ENCODE results near the gene GTF2F2.

The GTF2F2 gene

DNA sequence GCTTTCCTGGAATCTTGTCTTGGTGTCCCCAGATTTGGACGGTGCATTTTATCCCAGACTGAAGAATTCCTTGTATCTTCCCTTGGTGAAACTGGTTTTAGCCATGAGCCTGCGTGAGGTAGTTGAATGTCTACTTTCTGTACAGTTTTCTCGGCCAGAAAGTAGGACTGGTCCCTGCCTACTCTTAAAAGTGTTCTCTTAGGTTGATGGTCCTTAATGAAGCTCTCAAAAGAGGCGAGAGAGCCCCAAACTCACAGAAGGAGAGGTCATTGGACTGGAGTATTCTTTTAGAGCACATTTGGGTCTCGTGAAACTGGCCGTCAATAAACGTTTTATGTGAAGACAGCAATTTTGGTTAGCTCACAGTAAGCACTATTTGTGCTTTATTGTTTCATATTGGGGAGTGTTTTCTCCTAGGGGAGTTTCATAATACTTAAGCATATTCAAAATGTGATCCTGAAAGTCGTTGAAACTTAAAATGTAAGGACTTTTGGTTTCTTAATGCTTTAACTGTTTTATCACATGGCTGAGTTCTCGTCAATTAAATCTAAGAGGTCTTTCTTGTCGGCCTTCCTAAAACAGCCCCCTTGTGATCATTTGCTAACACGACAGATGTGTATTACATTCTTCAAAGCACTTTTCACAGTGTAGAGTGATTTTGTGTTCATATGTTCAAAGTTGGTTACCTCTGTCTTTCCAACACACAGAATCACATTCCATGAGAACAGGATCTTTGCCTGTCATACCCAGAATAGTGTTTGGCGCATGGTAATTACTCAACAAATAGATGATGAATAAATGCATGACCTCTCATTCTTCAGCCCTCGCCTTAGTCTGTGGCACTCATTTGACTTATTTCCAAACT lies 889 bp downstream of the GTF2F2 start:
- DNase-seq (ENCODE audit: low read depth), result no peak

DNA sequence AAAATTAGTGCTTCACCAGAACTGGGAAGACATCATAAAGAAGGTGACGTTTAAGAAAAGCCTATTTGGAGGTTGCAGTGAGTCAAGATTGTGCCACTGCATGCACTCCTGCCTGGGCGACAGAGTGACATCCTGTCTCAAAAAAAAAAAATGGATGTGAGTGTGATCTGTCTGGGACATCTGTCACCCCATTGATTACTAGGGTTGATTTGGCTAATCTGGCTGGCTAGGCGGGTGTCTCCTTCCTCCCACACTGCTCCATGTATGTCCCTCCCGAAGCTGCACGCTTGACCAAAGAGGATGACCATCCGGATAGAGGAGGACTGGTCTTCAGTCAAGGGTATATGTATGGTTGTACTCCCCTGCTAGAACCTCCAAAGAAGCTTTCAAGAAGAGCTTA lies 2.6 kb downstream of the GTF2F2 start:
- no peak for DNase-seq (ENCODE audit: low read depth)

DNA sequence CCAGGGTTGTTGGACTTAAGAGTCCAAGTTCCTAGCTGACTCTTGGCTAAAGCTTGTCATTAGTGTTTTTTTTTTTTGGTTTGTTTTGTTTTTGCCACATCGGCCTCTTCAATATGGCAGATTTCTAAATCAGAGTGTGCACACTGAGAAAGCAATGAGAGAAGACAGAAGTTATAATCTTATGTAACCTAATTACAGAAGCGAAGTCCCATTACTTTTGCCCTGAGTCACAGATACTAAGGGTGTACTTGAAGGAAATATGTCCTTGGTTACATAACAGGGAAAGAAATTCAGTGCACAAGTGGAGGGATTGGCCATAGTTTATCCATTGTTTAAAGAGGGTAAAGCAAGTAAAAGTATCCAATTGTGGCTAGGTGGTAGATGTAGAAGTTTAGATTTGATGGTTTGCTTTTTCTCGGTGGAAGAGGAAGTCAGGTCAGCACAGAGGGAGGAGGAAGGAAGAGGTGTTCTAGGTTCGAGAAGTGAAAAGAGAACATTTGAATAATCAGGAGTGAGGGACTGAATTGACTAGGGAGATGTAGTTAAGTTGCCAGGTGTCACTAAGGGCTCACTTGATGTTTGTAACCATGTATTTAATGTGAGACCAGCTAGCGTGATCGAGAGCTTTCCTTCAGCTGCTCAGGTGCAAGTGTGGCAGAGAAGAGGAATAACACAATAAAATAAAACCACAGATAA lies 12.2 kb downstream of the GTF2F2 start:
- no peak for DNase-seq (ENCODE audit: low read depth)

DNA sequence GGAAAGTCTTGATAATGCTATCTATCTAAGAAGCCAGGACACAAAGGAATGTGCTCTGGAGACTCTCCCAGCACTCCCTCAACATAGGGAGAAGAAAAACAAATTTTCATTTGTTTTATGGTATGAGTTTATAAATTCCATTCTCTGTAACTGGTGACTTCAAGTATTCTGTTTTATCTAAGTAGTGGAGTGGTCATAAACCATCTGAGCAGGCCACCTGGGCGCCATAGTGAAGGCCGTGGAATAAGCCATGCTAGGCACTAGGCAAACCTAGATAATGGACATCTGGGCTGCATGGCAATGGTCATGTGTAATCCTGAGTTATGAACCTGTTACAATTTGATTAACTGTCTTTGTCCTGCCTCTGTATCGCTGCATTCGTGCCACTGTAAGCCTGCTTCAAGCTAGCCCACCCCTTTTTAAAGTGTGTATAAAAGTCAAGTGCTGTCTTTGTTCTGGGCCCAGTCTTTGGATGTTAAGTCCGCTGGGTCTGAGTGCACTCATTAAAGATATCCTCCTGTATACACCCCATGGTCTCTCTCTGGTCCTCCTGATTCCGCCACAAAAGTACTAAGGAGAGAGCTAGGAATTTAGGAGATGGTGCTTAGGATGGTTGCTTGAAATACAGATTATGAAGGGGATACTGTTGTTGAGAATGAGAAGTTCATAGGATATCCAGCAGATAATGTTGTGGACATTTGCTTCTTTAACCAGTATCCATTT lies 13.2 kb downstream of the GTF2F2 start:
- DNase-seq (ENCODE audit: low read depth), result no peak

DNA sequence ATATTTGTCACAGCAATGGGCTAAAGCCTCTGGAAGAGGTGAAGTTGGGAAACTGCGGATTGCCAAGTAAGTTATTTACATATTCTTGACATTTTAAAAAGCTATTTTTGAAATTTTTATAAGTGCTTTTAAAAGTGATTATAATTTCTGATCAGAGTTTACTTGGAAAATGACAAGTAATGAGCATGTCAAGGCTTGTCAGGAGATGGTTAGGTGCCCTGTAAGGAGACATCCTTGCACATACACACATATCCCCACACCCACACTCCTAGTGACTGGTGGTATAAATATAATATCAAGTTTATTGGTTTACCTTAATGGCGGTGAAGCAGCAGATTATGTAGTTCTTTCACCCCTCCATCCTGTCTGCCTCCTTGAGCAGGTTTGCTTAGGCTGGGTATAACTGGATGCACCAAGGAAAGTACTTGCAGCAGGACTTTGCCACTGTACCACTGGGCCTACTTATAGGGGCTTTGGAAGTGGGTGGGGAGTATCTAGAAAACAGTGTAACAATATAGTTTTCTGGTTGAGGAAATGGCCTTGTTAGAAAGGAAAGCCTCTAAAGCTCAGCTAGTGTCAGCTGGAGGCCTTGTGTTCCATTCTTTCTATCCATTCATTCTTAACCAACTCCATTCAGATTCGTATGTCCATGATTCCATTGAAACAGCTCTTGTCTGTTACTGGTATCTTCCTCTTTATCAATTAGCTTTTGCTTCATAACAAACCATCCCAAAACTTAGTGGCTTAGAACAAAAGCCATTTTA lies 16.6 kb downstream of the GTF2F2 start:
- no peak for DNase-seq (ENCODE audit: low read depth)

DNA sequence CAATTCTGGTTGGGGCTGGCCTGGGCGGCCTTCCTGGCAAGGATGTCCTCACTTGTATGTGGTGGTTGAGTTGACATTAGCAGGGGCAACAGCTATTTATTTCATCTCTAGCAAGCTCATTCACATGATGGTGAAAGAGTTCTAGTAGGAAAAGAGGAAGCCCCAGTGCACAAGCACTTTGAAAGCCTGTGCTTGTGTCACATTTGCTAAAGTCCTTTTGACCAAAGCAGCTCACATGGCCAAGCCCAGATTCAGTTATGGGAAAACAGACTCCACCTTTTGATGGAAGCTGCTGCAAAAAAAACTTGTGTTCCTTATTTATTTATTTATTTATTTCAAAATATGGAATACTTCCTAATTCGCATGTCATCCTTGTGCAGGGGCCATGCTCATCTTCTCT lies 17.2 kb downstream of the GTF2F2 start:
- no peak for DNase-seq (ENCODE audit: low read depth)

DNA sequence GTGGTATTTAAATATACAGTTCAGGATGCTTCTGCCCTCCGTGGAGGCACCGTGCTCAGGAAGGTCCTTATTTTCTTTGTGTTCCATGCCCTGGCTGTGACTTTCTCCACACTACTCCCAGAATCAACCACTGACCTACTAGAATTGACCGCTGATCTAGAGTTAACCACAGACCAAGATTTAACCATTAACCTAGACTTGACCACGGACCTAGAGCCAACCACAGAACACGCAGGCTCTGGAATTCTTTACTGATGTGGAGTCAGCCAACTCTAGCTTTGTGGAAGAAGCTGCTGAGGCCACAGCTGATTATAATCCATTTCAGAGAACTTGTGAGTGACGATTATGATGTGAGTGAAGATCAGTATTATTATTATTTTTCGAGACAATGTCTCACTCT lies 18.0 kb downstream of the GTF2F2 start:
- DNase-seq (ENCODE audit: low read depth), result no peak

DNA sequence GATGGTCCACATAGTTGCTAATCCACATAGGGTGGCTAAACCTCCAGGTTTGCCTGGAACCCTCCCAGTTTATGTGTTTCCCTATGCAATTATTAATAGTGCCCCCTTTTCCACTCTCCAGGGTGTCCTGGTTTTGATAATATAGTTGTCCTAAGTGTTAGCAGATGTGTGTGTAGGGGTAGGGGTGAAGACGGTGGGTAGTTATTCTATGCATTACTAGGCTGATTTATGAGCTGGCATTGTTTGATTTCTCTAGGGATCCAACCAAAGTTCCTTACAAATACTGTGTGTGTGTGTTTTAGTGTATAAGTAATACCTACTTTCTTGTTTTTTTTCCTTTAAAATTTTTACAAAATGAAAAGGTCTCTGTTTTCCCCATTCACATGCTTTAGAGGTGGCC lies 21.1 kb downstream of the GTF2F2 start:
- DNase-seq (ENCODE audit: low read depth), result no peak

DNA sequence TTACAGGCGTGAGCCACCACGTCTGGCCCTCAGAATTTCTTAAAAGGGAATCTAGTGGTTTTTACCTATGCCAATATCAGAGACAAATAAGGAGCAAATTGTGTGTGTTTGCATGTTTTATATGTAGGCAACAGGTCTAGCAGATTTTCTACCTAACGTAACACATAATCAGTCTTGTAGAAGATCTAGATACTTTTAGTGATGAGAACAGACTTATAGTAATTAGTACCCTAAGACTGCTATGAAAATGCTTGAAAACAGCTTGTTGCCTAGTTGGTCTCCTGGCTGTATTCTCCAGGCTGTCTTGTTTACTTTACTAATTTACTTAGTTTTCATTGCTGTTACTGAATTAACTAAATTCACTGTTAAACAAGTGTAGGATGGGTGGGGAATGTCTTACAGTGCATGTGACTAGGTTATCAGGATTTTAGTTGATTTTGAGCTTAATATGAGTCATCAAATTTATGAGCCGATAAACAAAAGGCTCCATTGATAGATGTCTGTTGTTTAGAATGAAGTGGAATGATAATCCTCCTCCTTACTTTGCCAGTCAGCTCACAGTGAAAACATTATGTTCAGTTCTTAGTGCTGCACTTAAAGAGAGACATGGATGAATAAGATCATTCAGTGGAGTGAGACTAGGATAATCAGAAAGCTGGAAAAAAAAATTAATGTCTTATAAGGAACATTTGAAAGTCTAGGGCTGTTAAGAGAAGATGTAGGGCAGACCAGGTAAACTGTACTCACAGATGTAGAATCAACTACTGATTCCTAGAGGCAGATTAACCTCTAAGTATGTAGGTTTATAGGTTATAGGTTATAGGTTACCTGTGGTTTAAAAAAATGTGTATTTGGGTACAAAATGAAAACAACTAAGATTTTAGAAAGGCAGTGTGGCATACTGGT lies 22.4 kb downstream of the GTF2F2 start:
- DNase-seq (ENCODE audit: low read depth), result no peak

DNA sequence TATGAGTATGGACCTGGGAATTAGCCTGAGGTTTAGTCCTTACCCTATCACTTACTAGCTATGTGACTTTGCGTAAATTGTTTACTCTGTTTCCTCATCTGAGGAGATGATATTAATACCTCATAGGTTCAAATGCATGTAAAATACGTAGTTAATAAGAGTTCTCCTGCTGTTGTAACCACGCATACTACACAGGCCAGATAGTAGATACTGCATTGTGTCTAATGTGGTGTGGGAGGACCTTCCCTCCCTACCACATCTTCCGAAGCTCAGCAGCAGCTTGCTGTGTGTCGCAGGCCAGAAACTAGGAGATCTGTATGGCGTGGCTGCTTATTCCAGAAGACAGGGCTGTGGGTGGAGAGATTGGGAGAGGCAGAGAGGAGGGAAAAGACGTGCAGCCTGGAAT lies 23.0 kb downstream of the GTF2F2 start:
- DNase-seq (ENCODE audit: low read depth), result no peak

DNA sequence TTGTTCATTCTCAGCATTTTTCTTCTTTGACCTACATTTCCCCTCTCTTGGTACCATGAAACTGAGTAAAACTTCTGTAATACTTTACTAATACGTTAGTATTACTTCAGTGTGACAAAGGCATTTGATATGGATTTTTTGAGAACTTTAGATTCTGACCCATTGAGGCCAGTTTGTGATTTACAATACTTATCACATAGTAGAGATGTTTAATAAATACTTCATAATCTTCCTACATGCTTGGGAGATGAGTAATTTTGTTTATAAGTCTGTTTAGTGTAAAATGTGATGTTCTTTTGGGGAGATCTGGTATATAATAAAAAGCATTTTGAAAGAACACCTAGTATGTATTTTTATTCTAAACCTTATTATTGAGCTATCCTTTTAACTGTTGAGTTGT lies 29.7 kb downstream of the GTF2F2 start:
- DNase-seq (ENCODE audit: low read depth), result no peak

DNA sequence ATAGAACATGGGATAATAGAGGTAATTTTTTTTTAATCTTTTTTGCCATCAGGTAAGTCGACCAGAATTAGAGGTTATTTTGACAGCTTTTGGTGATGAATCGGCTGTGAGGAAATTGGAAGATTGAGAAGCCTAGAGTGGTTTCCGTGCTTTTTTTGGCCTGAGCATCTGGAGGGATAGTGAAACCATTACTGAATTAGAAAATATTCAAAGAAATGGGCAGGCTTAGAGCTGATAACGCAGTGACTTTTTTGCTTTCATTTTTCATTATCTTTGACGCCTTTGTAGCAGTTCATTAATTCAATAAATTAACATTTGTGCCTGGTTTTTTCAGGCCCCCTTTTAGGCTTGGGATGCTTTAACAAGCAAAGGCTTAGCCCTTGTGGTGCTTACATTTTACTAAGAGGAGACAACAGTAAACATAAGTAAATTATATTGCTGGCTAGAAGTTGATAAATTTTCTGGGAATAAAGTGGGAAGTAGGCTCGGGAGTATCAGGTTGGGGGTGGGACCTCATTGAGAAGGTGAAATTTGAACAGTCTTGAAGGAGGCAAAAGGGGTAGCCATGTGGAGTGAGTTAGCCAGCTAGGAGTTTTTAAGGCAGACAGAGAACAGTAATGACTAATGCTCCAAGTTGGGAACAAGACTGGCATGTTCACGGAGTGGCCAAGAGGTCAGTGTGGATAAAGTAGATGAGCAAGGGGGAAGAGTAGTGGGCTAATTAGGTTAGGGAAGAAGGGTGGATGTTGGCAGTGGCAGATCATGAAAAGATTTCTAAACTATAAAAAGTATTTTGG lies 36.5 kb downstream of the GTF2F2 start:
- no peak for DNase-seq (ENCODE audit: low read depth)

DNA sequence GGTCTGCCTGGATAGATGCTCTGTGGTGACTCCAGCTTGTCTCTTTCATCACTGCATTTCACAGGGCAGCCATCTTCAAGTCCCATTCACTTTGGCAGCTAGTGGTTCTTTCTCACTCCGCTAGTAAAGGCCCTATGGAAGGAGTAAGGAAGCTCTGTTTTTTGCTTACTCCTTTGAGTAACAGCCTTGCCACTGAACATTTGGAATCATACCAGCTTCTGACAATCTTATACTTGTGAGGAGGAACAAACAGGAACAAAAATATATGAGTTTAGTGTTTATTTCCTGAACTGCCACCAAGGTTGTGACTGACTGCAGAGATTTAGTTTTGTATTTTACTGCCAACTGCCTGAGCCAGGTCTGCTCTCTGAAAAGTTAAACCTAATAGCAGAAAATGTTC lies 41.9 kb downstream of the GTF2F2 start:
- no peak for DNase-seq (ENCODE audit: low read depth)

DNA sequence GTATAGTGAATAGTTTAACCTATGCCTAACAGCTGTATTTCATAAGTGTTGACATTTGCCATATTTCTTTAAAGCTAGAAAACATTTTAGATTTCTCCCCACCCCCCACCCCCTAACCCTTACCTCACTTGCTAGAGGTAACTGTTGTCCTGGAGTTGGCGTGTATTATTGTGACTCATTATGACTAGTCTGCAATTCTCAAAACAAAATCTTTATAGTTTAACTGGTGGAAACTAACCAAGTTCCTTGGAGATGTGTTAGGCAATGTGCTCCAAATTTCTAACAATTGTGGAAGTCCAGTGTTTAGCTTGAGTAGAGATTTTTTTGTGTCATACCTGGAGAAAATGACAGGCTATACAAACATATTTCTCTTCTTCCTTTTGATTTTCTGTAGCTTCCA lies 42.5 kb downstream of the GTF2F2 start:
- DNase-seq (ENCODE audit: low read depth), result no peak

DNA sequence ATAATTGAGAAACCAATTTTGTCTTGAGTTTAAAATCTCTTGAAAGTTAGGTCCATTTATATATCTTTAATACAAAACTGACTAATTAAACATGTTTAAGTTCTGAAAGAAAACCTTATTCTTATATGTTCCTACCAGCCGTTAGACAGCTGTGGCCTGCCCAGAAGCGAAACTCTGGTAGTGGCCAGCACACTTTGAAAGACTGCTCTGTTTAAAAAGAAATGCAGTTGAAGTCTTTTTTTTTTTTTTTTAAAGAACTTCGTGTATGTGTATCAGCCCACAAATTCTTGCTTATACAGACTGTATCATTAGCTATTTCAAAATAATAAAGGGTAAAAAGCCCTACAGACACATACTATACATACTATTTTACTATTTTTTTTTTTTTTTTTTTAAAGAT lies 46.5 kb downstream of the GTF2F2 start:
- DNase-seq (ENCODE audit: low read depth), result no peak

DNA sequence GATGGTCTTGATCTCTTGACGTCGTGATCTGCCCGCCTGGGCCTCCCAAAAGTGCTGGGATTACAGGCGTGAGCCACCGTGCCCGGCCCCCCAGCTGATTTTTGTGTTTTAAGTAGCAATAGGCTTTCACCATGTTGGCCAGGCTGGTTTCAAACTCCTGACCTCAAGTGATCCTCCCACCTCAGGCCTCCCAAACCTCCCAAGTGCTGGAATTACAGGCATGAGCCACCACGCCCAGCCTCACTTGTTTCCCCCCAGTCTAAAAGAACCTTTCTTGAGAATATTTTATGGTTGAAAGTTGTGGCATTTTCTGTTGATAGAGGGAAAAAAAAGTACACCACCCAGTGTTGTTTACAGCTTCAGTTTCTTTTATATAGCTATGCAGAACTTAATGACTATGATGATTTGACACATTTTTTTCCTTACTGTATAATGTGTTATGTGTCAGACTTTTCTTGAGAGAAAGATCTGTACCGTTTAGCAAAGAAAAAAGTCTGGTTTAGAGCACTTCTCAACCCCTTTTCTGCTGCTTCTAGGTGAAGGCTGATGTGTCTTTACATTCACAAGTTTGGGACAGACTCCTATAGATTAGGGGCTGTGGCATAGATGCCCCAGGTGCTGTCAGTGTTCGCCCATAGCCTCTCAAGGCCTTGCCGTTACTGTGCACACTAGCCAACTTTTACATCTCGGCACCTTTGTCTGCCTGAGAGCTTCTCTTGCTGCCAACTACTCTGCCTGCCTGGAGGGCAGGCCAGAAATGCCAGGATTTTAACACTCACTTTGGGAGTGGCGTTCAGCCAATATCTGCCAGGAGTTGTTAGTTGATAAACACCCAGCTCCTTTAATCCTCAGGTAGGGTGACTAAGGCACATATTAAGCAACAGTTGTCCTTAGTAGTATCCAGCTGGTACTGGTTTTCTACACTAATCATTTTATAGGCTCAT lies 47.6 kb downstream of the GTF2F2 start:
- no peak for DNase-seq (ENCODE audit: low read depth)

DNA sequence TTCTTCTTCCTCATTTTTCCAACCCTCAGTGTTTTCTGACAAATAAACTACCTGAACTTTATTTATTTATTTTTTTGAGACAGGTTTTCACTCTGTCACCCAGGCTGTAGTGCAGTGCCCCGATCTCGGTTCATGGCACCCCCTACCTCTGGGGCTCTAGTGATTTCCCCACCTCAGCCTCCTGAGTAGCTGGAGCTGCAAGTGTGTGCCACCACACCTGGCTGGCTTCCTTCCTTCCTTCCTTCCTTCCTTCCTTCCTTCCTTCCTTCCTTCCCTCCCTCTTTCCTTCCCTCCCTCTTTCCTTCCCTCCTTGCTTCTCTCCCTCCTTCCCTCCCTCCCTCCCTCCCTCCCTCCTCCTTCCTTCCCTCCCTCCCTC lies 48.2 kb downstream of the GTF2F2 start:
- no peak for DNase-seq (ENCODE audit: low read depth)

DNA sequence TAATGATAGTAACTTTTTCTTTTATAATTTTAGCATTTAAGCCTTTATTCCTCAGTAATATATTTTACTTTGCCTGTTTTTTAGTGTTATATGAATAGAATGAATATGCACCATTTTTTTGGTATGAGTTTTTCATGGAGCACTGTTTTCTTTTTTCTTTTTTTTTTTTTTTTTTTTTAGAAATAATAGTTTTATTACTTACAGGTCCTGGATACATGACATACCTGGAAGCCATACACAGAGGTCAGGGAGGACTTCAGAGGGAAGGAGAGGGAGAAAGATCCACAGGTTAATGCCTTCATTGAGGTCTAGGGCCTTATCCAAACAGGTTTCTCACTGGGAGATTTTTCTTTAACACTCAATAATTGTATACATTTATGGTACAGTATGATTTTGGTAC lies 54.2 kb downstream of the GTF2F2 start:
- no peak for DNase-seq (ENCODE audit: low read depth)

All from stimulated activated CD8-positive, alpha-beta memory T cell treated with anti-CD3 and anti-CD28 coated beads, Interleukin-12 subunit alpha, Interleukin-12 subunit beta, amount 100 ng/mL, for 4 hours (primary cell).